Panc1 (cell line): Measurements from ENCODE around the gene CLCF1. TPM values are rescaled to one million over a fixed set of nuclear protein-coding genes. Genes with fewer than 3 reads are reported as not detected.
"Not testable (repeated sequence)": the region's sequence is repeated elsewhere in the genome, so short reads cannot be mapped to it uniquely, and the experiment has no call there.

ENCODE experiments used
- ATAC-seq: fragments of 200-7000 bp; cut with Tn5 transposase; 2 replicates; pipeline ENCODE4 v1.9.1; 2020; ENCODE audit warnings: mild to moderate bottlenecking, moderate library complexity
- BruUV-seq: library from RNA; stranded (reverse); fragments of 400-500 nt; replicated peaks from 2 replicates; lab custom pipeline; 2021; lab: Mats Ljungman, UMichigan
- CTCF ChIA-PET: fragments of 300-600 bp; sonication (Branson Sonifier 250); formaldehyde crosslinking; loops from one replicate; lab custom pipeline; 2022; ENCODE audit warnings: antibody characterized with exemption; lab: Charles Lee
- POLR2A ChIA-PET: fragments of 300-600 bp; sonication (Branson Sonifier 250); formaldehyde crosslinking; loops from one replicate; lab custom pipeline; 2022; ENCODE audit warnings: antibody characterized with exemption; lab: Charles Lee
- DNase-seq: peaks from one replicate; pipeline ENCODE4 v3.0.0-alpha.2; 2010; ENCODE audit warnings: low read depth, low spot score
- H3K27ac ChIP-seq: 2 replicates; pipeline ENCODE4 v1.5.1; 2011; ENCODE audit warnings: mild to moderate bottlenecking, low read length, inconsistent platforms
- H3K27me3 ChIP-seq: fragments of 200-500 bp; sonication (Bioruptor generic); 2 replicates; pipeline ENCODE4 v1.6.0; 2014; ENCODE audit warnings: low read length, inconsistent platforms; ENCODE audit not compliant: control insufficient read depth, insufficient read depth
- H3K36me3 ChIP-seq: fragments of 200-500 bp; sonication (Bioruptor generic); 2 replicates; pipeline ENCODE4 v1.5.1; 2014; ENCODE audit warnings: inconsistent platforms, mild to moderate bottlenecking, low read length, moderate library complexity; ENCODE audit not compliant: control insufficient read depth, insufficient read depth
- H3K4me1 ChIP-seq: 2 replicates; pipeline ENCODE4 v1.5.1; 2011; ENCODE audit warnings: inconsistent platforms, mild to moderate bottlenecking, low read length, moderate library complexity; ENCODE audit not compliant: control insufficient read depth, insufficient read depth
- H3K4me3 ChIP-seq, 2 experiments: 2 replicates each; pipeline ENCODE4 v1.5.1; 2011 to 2012; ENCODE audit warnings: low read depth in 2 of 2, low read length in 2 of 2, mild to moderate bottlenecking in 2 of 2, inconsistent platforms in 1 of 2, moderate library complexity in 1 of 2
- H3K9me3 ChIP-seq: fragments of 200-500 bp; sonication (Bioruptor generic); 2 replicates; pipeline ENCODE4 v1.5.1; 2014; ENCODE audit warnings: low read depth, mild to moderate bottlenecking, inconsistent platforms, low read length, moderate library complexity; ENCODE audit not compliant: control insufficient read depth, insufficient read depth
- CTCF ChIP-seq: fragments of 450-650 bp; IDR thresholded peaks from 2 replicates; pipeline ENCODE4 v1.5.1; 2017; ENCODE audit warnings: mild to moderate bottlenecking
- POLR2AphosphoS5 ChIP-seq: IDR thresholded peaks from 2 replicates; pipeline ENCODE4 v1.6.1; 2012; ENCODE audit warnings: mild to moderate bottlenecking, low read depth, low read length, moderate library complexity
- REST ChIP-seq, 2 experiments: IDR thresholded peaks; 2 replicates each; pipeline ENCODE4 v1.6.1; 2011 to 2012; ENCODE audit warnings: low read depth in 2 of 2, control low read depth in 1 of 2, low read length in 1 of 2, mild to moderate bottlenecking in 1 of 2, moderate library complexity in 1 of 2; ENCODE audit not compliant: insufficient read depth in 1 of 2
- SIN3A ChIP-seq: IDR thresholded peaks from 2 replicates; pipeline ENCODE4 v1.6.1; 2012; ENCODE audit warnings: low read depth, mild to moderate bottlenecking, low read length, moderate library complexity, borderline replicate concordance; ENCODE audit not compliant: insufficient read depth
- TCF7L2 ChIP-seq: IDR thresholded peaks from 2 replicates; pipeline ENCODE4 v1.6.1; 2011; ENCODE audit warnings: mild to moderate bottlenecking, low read depth, low read length, inconsistent platforms
- in situ Hi-C: cut with HindIII; loops from 2 replicates; pipeline ENCODE4 v1.10.0; 2016; ENCODE audit warnings: low sequenced_read_pairs, low pct_unique_long_range_greater_than_20kb
- intact Hi-C: fragments of 100-400 bp; cut with micrococcal nuclease; formaldehyde crosslinking; loops from one replicate; pipeline ENCODE4 v1.10.0; 2022; ENCODE audit not compliant: unreplicated experiment
- total RNA-seq: library from RNA; stranded (reverse); gene quantifications from one replicate; pipeline ENCODE4 v1.2.1, GENCODE V29; 2021; ENCODE audit not compliant: unreplicated experiment

Gene CLCF1
- total RNA-seq, 1 experiment from 2014 or later = 9.3 TPM

GRCh38 chr11:67320691-67321090 lies 52.7 kb downstream of the CLCF1 start:
- POLR2A ChIA-PET = no interaction called here

GRCh38 chr11:67320011-67320410 lies 53.4 kb downstream of the CLCF1 start:
- H3K9me3 ChIP-seq = no peaks in the 10 kb centered on the region
- H3K36me3 ChIP-seq = no peaks in the 10 kb centered on the region
- intact Hi-C loops (no loop called here), in situ Hi-C loops (no loop called here)
- ChIA-PET CTCF (interaction anchor here (0.5 to 1.4 kb wide), 3 partner anchors 51 to 139 kb away, joined by 3 to 9 read pairs (median 7); no protein-coding TSS in a partner anchor), POLR2A (no interaction called here)
- TF ChIP-seq SIN3A (no peak), REST (IDR thresholded peaks at IDR 0.05; ENCODE audit: insufficient read depth in 1 of 2, low read depth in 2 of 2, low read length in 1 of 2) (no peak), TCF7L2 (no peak), POLR2AphosphoS5 (no peak), CTCF (no peak)
- no TSS peak for BruUV-seq
- H3K27ac ChIP-seq = no peak overlapping the region
- no peak overlapping the region for H3K4me3 ChIP-seq
- no peak for DNase-seq
- no peak for ATAC-seq
- H3K27me3 ChIP-seq = no peaks in the 10 kb centered on the region
- H3K4me1 ChIP-seq = peaks cover 6% of the 10 kb centered on the region; the same call in 1 of the 2 replicates

More at GRCh38 chr11:67320691-67321090, 52.7 kb downstream of the CLCF1 start:
- Histone ChIP-seq H3K36me3 (no peaks in the 10 kb centered on the region), H3K4me3 (no peak overlapping the region), H3K4me1 (peaks cover 6% of the 10 kb centered on the region; the same call in 1 of the 2 replicates), H3K27me3 (no peaks in the 10 kb centered on the region), H3K9me3 (no peaks in the 10 kb centered on the region), H3K27ac (no peak overlapping the region)
- ATAC-seq (no peak), DNase-seq (no peak)
- CTCF ChIA-PET = interaction anchor here (0.6 to 1.4 kb wide), 2 partner anchors 61 to 140 kb away, joined by 3 to 9 read pairs; no protein-coding TSS in a partner anchor
- intact Hi-C loops (no loop called here), in situ Hi-C loops (no loop called here)
- BruUV-seq = no TSS peak
- TF ChIP-seq REST (IDR thresholded peaks at IDR 0.05; ENCODE audit: insufficient read depth in 1 of 2, low read depth in 2 of 2, low read length in 1 of 2) = no peak
- no peak for TF ChIP-seq TCF7L2
- TF ChIP-seq POLR2AphosphoS5 = no peak
- no peak for TF ChIP-seq CTCF
- no peak for TF ChIP-seq SIN3A

GRCh38 chr11:67318876-67319275 lies 54.5 kb downstream of the CLCF1 start:
- in situ Hi-C loops, ATAC-seq, H3K36me3 ChIP-seq, H3K4me1 ChIP-seq, H3K9me3 ChIP-seq, H3K27ac ChIP-seq, DNase-seq, BruUV-seq, H3K27me3 ChIP-seq: not testable (repeated sequence)
- intact Hi-C loops = loop anchor here (10.0 kb wide), 1 partner anchor 224 kb away; no protein-coding TSS in a partner anchor
- H3K4me3 ChIP-seq = peak overlapping the region in 1 of 2 experiments; percentile 85; a peak in 2 of 4 replicates
- POLR2A ChIA-PET = interaction anchor here (0.6 kb wide), 1 partner anchor 50 kb away, joined by 15 read pairs; no protein-coding TSS in a partner anchor
- CTCF ChIA-PET = interaction anchor here (0.6 to 2.0 kb wide), 3 partner anchors 27 to 33 kb away, joined by 3 to 9 read pairs (median 9); partner anchors contain the start of gene ANKRD13D
